SK-N-SH (cell line): ENCODE measurements around the gene KCNQ5.
"Not testable (repeated sequence)": the region's sequence is repeated elsewhere in the genome, so short reads cannot be mapped to it uniquely, and the experiment has no call there.

Experiments used
- CTCF ChIP-seq: fragments of 200-600 bp; sonication (generic); IDR thresholded peaks from 2 replicates; pipeline ENCODE4 v1.6.1; 2017; ENCODE audit warnings: antibody characterized with exemption, mild to moderate bottlenecking, moderate library complexity
- EP300 ChIP-seq, 2 experiments: IDR thresholded peaks; 2 replicates each; pipeline versions ENCODE4 v1.4.0 to v1.6.1; 2012; ENCODE audit warnings: borderline replicate concordance in 1 of 2, low read depth in 1 of 2, low read length in 1 of 2
- GABPA ChIP-seq: IDR thresholded peaks from 2 replicates; pipeline ENCODE4 v1.4.0; 2012; ENCODE audit warnings: low read depth, mild to moderate bottlenecking
- JUND ChIP-seq: IDR thresholded peaks from 2 replicates; pipeline ENCODE4 v1.4.0; 2012
- TAF1 ChIP-seq: IDR thresholded peaks from 2 replicates; pipeline ENCODE4 v1.6.1; 2012; ENCODE audit warnings: low read depth, mild to moderate bottlenecking, low read length, moderate library complexity, borderline replicate concordance
- TCF12 ChIP-seq: IDR thresholded peaks from 2 replicates; pipeline ENCODE4 v1.4.0; 2012
- USF2 ChIP-seq: fragments of 150-350 bp; IDR thresholded peaks from 2 replicates; pipeline ENCODE4 v1.6.1; 2017; ENCODE audit warnings: antibody characterized with exemption, low read length, low read depth, borderline replicate concordance
- YY1 ChIP-seq: IDR thresholded peaks from 2 replicates; pipeline ENCODE4 v1.4.0; 2012; ENCODE audit warnings: low read depth, mild to moderate bottlenecking

- TF ChIP-seq EP300 (IDR thresholded peaks at IDR 0.05; ENCODE audit: borderline replicate concordance in 1 of 2, low read depth in 1 of 2, low read length in 1 of 2); GABPA; TCF12; CTCF; USF2; JUND; YY1; TAF1: not testable (repeated sequence)
Measured at GRCh38 chr6:72898313-72898712, 276.4 kb downstream of the KCNQ5 start.
